CD4-positive, alpha-beta memory T cell (primary cell): ENCODE results near the gene RCN2. TPM values are rescaled to one million over a fixed set of nuclear protein-coding genes. Genes with fewer than 3 reads are reported as not detected.

Experiments used
- CTCF ChIA-PET: fragments of 350-600 bp; sonication (Branson Sonifier 250); formaldehyde crosslinking; loops from one replicate; lab custom pipeline; 2021; ENCODE audit warnings: inconsistent platforms; ENCODE audit not compliant: partially characterized antibody; lab: Charles Lee
- POLR2A ChIA-PET: fragments of 350-600 bp; sonication (Branson Sonifier 250); formaldehyde crosslinking; loops from one replicate; lab custom pipeline; 2021; ENCODE audit not compliant: partially characterized antibody; lab: Charles Lee
- DNase-seq, 5 donors: peaks; one replicate each; pipeline versions ENCODE4 v3.0.0 to v3.0.0-alpha.2; 2020 to 2022; ENCODE audit warnings: mixed read lengths in 1 of 5
- H3K27ac ChIP-seq: one replicate; pipeline ENCODE4 v1.7.0; 2013; ENCODE audit warnings: low read depth, low read length
- H3K27me3 ChIP-seq: 2 replicates; pipeline ENCODE4 v1.7.0; 2013; ENCODE audit warnings: mild to moderate bottlenecking, low read length, moderate library complexity; ENCODE audit not compliant: insufficient read depth
- H3K36me3 ChIP-seq: 2 replicates; pipeline ENCODE4 v1.7.0; 2013; ENCODE audit warnings: mild to moderate bottlenecking, low read length, moderate library complexity; ENCODE audit not compliant: insufficient read depth
- H3K4me1 ChIP-seq: 2 replicates; pipeline ENCODE4 v1.7.0; 2013; ENCODE audit warnings: mild to moderate bottlenecking, low read length, moderate library complexity; ENCODE audit not compliant: insufficient read depth
- H3K4me3 ChIP-seq, 2 donors: one replicate each; pipeline ENCODE4 v1.7.0; 2013; ENCODE audit warnings: low read length in 2 of 2, mild to moderate bottlenecking in 1 of 2
- H3K9me3 ChIP-seq, 2 donors: one replicate each; pipeline ENCODE4 v1.7.0; 2013; ENCODE audit warnings: low read length in 2 of 2, control low read depth in 1 of 2; ENCODE audit not compliant: control insufficient read depth in 1 of 2
- H3K27ac Mint-ChIP-seq, 7 donors: one replicate each; pipeline ENCODE4 v1.8.0; 2020 to 2021; ENCODE audit warnings: mixed read lengths in 7 of 7, mild to moderate bottlenecking in 6 of 7, inconsistent platforms in 3 of 7, moderate library complexity in 3 of 7
- H3K27me3 Mint-ChIP-seq, 2 donors: one replicate each; pipeline ENCODE4 v1.8.0; 2020 to 2021; ENCODE audit warnings: mixed read lengths in 2 of 2
- H3K36me3 Mint-ChIP-seq, 2 donors: one replicate each; pipeline ENCODE4 v1.8.0; 2020 to 2021; ENCODE audit warnings: mixed read lengths in 2 of 2, inconsistent platforms in 1 of 2, mild to moderate bottlenecking in 1 of 2
- H3K4me1 Mint-ChIP-seq, 4 donors: one replicate each; pipeline ENCODE4 v1.8.0; 2020 to 2021; ENCODE audit warnings: mixed read lengths in 4 of 4, mild to moderate bottlenecking in 1 of 4
- H3K4me3 Mint-ChIP-seq, 8 donors: one replicate each; pipeline ENCODE4 v1.8.0; 2020 to 2021; ENCODE audit warnings: mixed read lengths in 8 of 8, mild to moderate bottlenecking in 7 of 8, moderate library complexity in 6 of 8, inconsistent platforms in 3 of 8
- H3K9me3 Mint-ChIP-seq, 8 donors: one replicate each; pipeline ENCODE4 v1.8.0; 2020 to 2021; ENCODE audit warnings: mixed read lengths in 8 of 8, mild to moderate bottlenecking in 5 of 8, inconsistent platforms in 3 of 8, moderate library complexity in 1 of 8
- intact Hi-C: fragments of 100-400 bp; cut with micrococcal nuclease; formaldehyde crosslinking; loops from one replicate; pipeline ENCODE4 v1.15.1; 2023
- polyA plus RNA-seq, 2 donors: library from polyadenylated mRNA; unstranded; fragments of 300-500 nt; fragmentation: Illumina TruSeq; gene quantifications; one replicate each; pipeline ENCODE4 v1.2.3, GENCODE V29; 2021
- total RNA-seq, 2 experiments: library from RNA; stranded (reverse); gene quantifications; one replicate each; pipeline ENCODE4 v1.2.3, GENCODE V29; 2021

RCN2 gene
- total and polyA plus RNA-seq, 4 experiments from 2014 or later, result 28.4 to 46.5 (median 34.2) TPM

DNA sequence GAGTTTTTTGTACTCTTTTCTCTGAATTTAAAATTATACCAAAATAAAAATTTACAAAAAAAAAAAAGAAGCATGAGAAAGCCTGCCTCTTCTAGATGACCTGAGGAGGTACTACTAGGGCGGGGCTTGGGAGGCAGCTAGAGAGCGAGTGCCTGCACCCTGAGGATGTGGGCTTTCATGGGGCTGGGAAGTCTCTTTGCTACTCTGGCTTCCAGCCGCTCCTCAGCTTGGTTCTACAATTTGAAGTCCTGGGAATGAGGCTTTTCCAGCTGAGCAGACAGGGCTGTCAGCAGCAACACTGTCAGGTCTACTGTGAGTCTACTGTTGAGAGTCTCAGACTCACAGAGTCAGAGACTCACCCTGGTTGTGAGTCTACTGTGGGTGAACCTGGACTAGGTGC is 55.2 kb downstream of the RCN2 start:
- Histone ChIP-seq H3K9me3 (no peaks in the 10 kb centered on the region), H3K4me1 (peaks cover 31% of the 10 kb centered on the region), H3K36me3 (no peaks in the 10 kb centered on the region), H3K27me3 (no peaks in the 10 kb centered on the region), H3K4me3 (no peak overlapping the region), H3K27ac (no peak overlapping the region)
- H3K27ac Mint-ChIP-seq, result peak overlapping the region in 3 of 7 donors; percentile 14 to 70 (median 16)
- no peaks in the 10 kb centered on the region for H3K27me3 Mint-ChIP-seq
- no peaks in the 10 kb centered on the region for H3K36me3 Mint-ChIP-seq
- DNase-seq, result no peak
- CTCF ChIA-PET, result interaction anchor here (2.0 to 3.3 kb wide), 3 partner anchors 10 to 13 kb away, joined by 5 to 17 read pairs (median 9); no protein-coding TSS in a partner anchor
- H3K9me3 Mint-ChIP-seq, result no peaks in the 10 kb centered on the region
- peak overlapping the region in 1 of 8 donors; percentile 9 for H3K4me3 Mint-ChIP-seq
- POLR2A ChIA-PET, result interaction anchor here (0.8 to 3.7 kb wide), 2 partner anchors 10 to 37 kb away, joined by 3 to 43 read pairs; partner anchors contain the start of gene PSTPIP1
- intact Hi-C loops, result no loop called here
- H3K4me1 Mint-ChIP-seq, result peaks cover 22 to 53% (median 26%) of the 10 kb centered on the region in 4 donors

DNA sequence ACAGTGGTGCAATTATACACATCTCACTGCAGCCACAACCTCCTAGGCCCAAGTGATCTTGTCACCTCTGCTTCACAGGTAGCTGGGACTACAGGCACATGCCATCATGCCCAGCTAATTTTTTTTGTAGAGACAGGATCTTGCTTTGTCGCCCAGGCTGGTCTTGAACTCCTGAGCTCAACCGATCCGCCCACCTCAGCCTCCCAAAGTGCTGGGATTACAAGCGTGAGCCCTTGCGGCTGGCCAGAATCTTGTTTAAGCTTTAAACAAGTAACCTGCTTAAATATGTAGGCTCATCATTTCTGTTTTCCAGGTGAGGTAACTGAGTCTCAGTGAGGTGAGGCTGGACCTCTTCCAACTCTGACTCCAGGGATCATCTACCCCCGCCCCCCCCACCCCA is 55.7 kb downstream of the RCN2 start:
- Histone ChIP-seq H3K27me3 (no peaks in the 10 kb centered on the region), H3K36me3 (no peaks in the 10 kb centered on the region), H3K27ac (no peak overlapping the region), H3K4me1 (peaks cover 31% of the 10 kb centered on the region), H3K9me3 (no peaks in the 10 kb centered on the region), H3K4me3 (no peak overlapping the region)
- Mint-ChIP-seq H3K4me3 (no peak overlapping the region), H3K4me1 (peaks cover 20 to 54% (median 26%) of the 10 kb centered on the region in 4 donors), H3K36me3 (no peaks in the 10 kb centered on the region), H3K27me3 (no peaks in the 10 kb centered on the region), H3K27ac (peak overlapping the region in 3 of 7 donors; percentile 42 to 79 (median 70)), H3K9me3 (peaks cover 0 to 2% (median 0%) of the 10 kb centered on the region in 8 donors)
- intact Hi-C loops, result no loop called here
- POLR2A ChIA-PET, result interaction anchor here (0.6 to 3.7 kb wide), 4 partner anchors 9 to 36 kb away, joined by 3 to 43 read pairs (median 3); partner anchors contain the start of gene PSTPIP1
- no peak for DNase-seq
- CTCF ChIA-PET, result interaction anchor here (2.0 to 3.3 kb wide), 4 partner anchors 9 to 21 kb away, joined by 5 to 17 read pairs (median 10); no protein-coding TSS in a partner anchor

DNA sequence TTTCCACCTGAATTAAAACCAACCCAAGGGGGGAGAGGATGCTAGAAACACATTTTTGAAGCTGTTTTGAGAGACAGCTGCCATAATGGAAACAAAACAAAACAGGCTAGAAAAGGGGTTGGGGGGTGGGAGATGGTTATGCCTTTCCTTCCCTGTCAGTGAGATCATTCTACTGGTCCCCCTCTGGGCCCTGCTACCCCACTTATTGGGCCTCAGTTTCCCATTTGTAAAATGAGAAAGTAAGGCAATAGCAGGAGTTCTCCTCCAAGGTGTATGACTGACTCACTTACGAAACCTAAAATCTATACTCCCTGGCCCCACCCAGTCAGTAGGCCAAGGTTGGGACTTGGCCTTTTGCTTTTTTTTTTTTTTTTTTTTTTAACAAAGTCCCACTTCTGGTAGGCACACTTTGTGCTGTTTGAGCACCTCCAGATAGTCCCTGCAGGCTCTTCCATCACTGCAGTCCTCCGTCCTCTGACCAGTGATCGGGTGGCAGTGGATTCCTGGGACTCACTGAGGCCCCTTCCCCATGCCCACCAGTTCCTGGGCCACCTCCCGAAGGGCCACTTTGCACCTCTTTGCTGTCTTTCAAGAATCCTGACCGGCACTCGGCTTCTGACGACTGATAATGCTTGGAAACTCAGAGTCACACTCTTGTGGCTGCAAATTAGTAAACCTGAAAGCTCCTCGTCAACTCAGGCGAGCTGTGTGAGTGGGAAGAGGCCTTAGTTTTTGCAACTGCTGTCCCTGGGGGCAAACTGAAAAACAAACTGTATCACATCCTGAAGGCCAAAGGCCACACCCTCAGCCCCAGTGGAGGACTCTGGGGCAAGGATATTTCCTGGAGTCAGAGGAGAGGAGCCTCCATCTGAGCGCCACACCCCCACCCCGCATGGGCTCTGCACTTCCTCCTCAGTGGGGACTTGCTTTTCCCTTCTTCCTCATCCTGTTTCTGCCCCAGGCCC is 56.6 kb downstream of the RCN2 start:
- DNase-seq, result peak in 1 of 5 donors; percentile 10
- ChIA-PET CTCF (interaction anchor here (1.1 to 3.3 kb wide), 5 partner anchors 8 to 21 kb away, joined by 3 to 17 read pairs (median 9); no protein-coding TSS in a partner anchor), POLR2A (interaction anchor here (0.6 to 3.7 kb wide), 5 partner anchors 8 to 25 kb away, joined by 3 to 43 read pairs (median 5); partner anchors contain the start of gene PSTPIP1)
- Histone ChIP-seq H3K9me3 (no peaks in the 10 kb centered on the region), H3K4me1 (peaks cover 33% of the 10 kb centered on the region), H3K36me3 (no peaks in the 10 kb centered on the region), H3K27me3 (no peaks in the 10 kb centered on the region), H3K4me3 (peak overlapping the region in 1 of 2 donors; percentile 14), H3K27ac (peak overlapping the region; percentile 27)
- peak overlapping the region; percentile 38 to 92 (median 84) for H3K27ac Mint-ChIP-seq
- H3K4me1 Mint-ChIP-seq, result peaks cover 24 to 63% (median 30%) of the 10 kb centered on the region in 4 donors
- intact Hi-C loops, result no loop called here
- H3K36me3 Mint-ChIP-seq, result no peaks in the 10 kb centered on the region
- H3K27me3 Mint-ChIP-seq, result no peaks in the 10 kb centered on the region
- H3K4me3 Mint-ChIP-seq, result peak overlapping the region in 7 of 8 donors; percentile 52 to 86 (median 77)
- H3K9me3 Mint-ChIP-seq, result peaks cover 0 to 2% (median 0%) of the 10 kb centered on the region in 8 donors

DNA sequence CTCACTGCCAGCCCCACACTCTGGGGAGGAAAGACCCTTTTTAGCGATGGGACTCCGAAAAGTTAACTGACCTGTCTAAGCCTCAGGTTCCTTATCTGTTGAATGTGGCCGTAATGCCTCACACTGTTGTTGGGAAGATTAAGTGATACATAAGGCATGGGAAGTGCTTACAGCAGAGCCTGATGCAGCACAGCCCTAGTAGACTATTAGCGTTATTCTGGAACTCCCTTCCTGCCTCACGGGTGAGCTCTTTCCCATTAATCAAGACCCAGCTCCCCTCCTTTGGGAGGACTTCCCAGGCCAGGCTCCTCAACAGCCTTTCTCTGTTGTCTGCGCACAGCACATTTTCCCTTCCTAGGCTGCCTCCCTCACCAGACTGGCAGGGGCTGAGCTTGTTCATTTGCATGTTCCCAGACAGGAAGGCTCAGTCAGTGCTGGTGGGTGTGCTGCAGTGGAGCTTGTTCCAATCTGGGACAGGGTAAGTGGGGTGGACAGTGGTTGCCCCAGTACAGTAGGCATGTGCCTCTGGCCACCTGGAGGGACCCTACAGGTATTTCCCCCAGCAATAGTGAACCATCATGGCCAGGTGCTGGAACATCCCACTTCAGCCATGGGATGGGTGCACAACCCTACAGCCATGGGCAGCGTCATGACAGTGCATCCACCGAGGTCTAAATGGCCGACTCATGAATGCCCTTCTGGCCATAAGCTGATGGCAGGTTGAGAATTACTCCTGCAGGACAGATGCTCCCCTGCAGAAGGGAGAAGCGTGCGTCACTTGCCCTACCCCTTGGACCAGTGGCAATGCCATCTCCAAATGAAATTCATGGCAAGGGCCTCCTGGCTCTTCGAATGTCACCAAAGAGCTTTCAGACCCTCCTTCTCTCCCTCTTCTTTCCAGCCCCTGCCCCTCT is 57.6 kb downstream of the RCN2 start:
- peak overlapping the region; percentile 27 for H3K27ac ChIP-seq
- Mint-ChIP-seq H3K36me3 (no peaks in the 10 kb centered on the region), H3K4me3 (peak overlapping the region in 7 of 8 donors; percentile 52 to 86 (median 77)), H3K27ac (peak overlapping the region; percentile 38 to 92 (median 84)), H3K9me3 (peaks cover 0 to 2% (median 0%) of the 10 kb centered on the region in 8 donors), H3K27me3 (no peaks in the 10 kb centered on the region), H3K4me1 (peaks cover 33 to 72% (median 40%) of the 10 kb centered on the region in 4 donors)
- intact Hi-C loops, result no loop called here
- H3K4me1 ChIP-seq, result peaks cover 42% of the 10 kb centered on the region
- no peak overlapping the region for H3K4me3 ChIP-seq
- H3K36me3 ChIP-seq, result no peaks in the 10 kb centered on the region
- CTCF ChIA-PET, result interaction anchor here (0.7 to 3.3 kb wide), 5 partner anchors 9 to 35 kb away, joined by 3 to 17 read pairs (median 9); no protein-coding TSS in a partner anchor
- no peaks in the 10 kb centered on the region for H3K9me3 ChIP-seq
- POLR2A ChIA-PET, result interaction anchor here (1.3 to 3.7 kb wide), 3 partner anchors 7 to 24 kb away, joined by 5 to 43 read pairs (median 7); partner anchors contain the start of gene PSTPIP1
- DNase-seq, result no peak
- H3K27me3 ChIP-seq, result no peaks in the 10 kb centered on the region

DNA sequence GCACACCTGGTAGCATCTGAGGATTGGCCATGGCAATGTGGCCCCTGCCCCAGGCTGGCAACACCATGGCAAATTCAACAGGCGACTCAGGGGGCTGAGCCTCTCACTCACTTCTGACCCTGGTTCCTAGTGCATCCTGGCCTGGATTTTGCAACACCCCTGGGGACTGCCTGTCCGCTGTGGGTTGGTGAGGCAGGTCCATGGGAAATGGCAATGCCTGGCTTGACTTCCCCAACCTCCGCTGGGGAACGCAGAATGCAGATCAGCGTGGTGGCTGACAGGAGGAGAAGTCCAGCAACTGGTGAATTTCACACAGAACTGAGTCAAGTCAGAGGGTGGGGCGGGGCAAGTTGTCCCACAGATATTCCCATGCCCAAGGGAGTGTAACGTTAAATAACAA is 59.5 kb downstream of the RCN2 start:
- intact Hi-C loops, result no loop called here

More for the DNA sequence above, 59.5 kb downstream of the RCN2 start:
- no peaks in the 10 kb centered on the region for H3K36me3 Mint-ChIP-seq
- H3K36me3 ChIP-seq, result no peaks in the 10 kb centered on the region
- H3K27me3 Mint-ChIP-seq, result no peaks in the 10 kb centered on the region
- peaks cover 50% of the 10 kb centered on the region for H3K4me1 ChIP-seq
- no peaks in the 10 kb centered on the region for H3K9me3 ChIP-seq
- CTCF ChIA-PET, result interaction anchor here (1.5 kb wide), 1 partner anchor 31 kb away, joined by 5 read pairs; no protein-coding TSS in a partner anchor
- H3K4me1 Mint-ChIP-seq, result peaks cover 37 to 86% (median 44%) of the 10 kb centered on the region in 4 donors
- H3K27ac Mint-ChIP-seq, result peak overlapping the region in 3 of 7 donors; percentile 52 to 92 (median 55)
- POLR2A ChIA-PET, result interaction anchor here (1.1 kb wide), 1 partner anchor 12 kb away, joined by 3 read pairs; no protein-coding TSS in a partner anchor
- no peak overlapping the region for H3K27ac ChIP-seq
- no peak overlapping the region for H3K4me3 ChIP-seq
- H3K9me3 Mint-ChIP-seq, result peaks cover 0 to 2% (median 0%) of the 10 kb centered on the region in 8 donors
- no peaks in the 10 kb centered on the region for H3K27me3 ChIP-seq
- no peak for DNase-seq
- H3K4me3 Mint-ChIP-seq, result no peak overlapping the region
